ENCODE data around the gene HCLS1.
"Not testable (repeated sequence)": the region's sequence is repeated elsewhere in the genome, so short reads cannot be mapped to it uniquely, and the experiment has no call there.

The HCLS1 gene

GRCh38 chr3:121696186-121696585 lies 35.5 kb upstream of the HCLS1 start:
- no peak for TF ChIP-seq CTCF (conservative IDR thresholded peaks at IDR 0.05)
- no peak overlapping the region for H3K27ac ChIP-seq

DNA sequence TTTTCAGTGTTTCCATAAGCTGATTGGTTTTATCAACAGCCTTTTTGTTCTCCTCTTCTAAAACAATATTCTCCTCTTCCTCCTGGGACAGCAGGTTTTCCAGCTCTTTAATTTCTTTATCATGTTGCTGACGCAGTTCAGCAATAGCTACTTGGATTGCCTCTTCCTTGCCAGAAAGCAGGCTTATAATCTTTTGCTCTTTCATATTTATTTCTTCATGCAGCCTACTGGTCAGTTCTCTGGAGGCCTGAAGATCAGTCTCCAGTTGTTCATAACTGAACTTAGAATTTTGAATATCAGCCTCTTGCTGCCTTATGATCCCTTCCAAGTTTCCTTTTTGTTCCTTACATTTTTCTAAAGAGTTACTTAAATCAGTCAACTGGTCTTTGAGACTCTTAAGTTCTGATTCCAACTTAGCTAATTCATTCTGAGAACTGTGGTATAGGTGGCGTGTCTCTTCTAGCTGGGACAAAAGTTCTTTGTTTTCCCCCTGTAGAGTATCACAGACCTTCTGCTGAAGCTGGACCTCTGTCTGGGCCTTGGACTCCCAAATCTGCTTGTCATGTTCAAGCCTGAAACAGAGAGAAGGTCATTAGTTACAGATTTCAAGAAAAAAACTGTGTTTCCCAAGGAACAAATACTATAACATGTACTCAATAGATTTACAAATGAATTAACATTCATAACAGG lies 31.5 kb upstream of the HCLS1 start:
- H3K27ac ChIP-seq = no peak overlapping the region
- TF ChIP-seq CTCF (conservative IDR thresholded peaks at IDR 0.05) = no peak

GRCh38 chr3:121690777-121691405 lies 30.2 kb upstream of the HCLS1 start:
- no peak for TF ChIP-seq CTCF (conservative IDR thresholded peaks at IDR 0.05)
- no peak overlapping the region for H3K27ac ChIP-seq

DNA sequence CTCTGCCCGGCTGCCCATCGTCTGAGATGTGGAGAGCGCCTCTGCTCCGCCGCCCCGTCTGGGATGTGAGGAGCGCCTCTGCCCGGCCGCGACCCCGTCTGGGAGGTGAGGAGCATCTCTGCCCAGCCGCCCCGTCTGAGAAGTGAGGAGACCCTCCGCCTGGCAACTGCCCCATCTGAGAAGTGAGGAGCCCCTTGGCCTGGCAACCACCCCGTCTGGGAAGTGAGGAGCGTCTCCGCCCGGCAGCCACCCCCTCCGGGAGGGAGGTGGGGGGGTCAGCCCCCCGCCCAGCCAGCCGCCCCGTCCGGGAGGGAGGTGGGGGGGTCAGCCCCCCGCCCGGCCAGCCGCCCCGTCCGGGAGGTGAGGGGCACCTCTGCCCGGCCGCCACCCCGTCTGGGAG lies 28.0 kb upstream of the HCLS1 start:
- not testable (repeated sequence) for H3K27ac ChIP-seq

GRCh38 chr3:121681792-121682191 lies 21.1 kb upstream of the HCLS1 start:
- TF ChIP-seq CTCF (conservative IDR thresholded peaks at IDR 0.05) = no peak
- H3K27ac ChIP-seq = no peak overlapping the region

- H3K27ac ChIP-seq = no peak overlapping the region
- TF ChIP-seq CTCF (conservative IDR thresholded peaks at IDR 0.05) = no peak
These were observed 16.4 kb upstream of the HCLS1 start for GRCh38 chr3:121677141-121677540.

DNA sequence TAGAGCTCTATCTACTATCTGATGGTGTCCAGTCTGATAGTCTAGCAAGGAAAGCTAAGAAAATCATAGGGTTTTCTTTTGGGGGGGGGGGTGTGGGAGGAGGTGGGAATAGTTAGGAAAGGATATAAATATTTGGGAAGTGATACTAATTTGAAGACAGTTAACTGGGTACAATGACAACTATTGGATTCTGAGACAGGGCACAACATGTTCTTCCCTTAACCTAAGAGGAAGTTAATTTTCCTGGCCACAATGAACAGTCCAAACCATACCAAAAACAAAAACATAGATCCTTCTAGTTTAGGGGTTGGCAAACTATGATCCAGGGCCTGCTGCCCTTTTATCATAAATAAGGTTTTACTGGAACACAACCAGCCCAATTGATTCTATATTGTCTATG lies 10.0 kb upstream of the HCLS1 start:
- TF ChIP-seq CTCF (conservative IDR thresholded peaks at IDR 0.05) = no peak
- H3K27ac ChIP-seq = no peak overlapping the region

DNA sequence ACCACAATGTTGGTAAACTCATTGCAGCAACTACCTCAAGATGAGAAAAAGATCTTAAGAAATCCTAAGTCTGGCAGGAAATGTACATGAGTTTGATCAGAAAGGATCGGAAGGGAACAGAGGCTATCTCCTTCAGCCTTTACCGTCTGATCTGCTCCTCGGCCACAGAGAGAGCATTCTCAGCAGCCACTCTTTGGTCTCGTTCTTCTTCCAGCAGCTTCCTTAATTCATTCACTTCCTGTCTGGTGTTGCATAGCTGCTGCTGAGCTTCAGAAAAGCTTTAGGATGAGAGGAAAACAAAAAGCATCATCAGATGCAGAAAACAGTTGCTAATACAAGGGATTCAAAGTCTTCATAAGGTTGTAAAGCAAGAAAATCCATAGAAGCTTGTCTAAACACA lies 6.6 kb upstream of the HCLS1 start:
- TF ChIP-seq CTCF (conservative IDR thresholded peaks at IDR 0.05) = no peak
- no peak overlapping the region for H3K27ac ChIP-seq

All from VCaP (cell line).